ENCODE results near the gene KRTAP2-3. TPM values are rescaled to one million over a fixed set of nuclear protein-coding genes. Genes with fewer than 3 reads are reported as not detected.
"Not testable (repeated sequence)": the region's sequence is repeated elsewhere in the genome, so short reads cannot be mapped to it uniquely, and the experiment has no call there.

Gene KRTAP2-3
- total and polyA plus RNA-seq, 7 donors, result not detected

- no peak for DNase-seq
- H3K36me3 ChIP-seq (ENCODE audit: insufficient read depth in 1 of 2, low read depth in 1 of 2), result no peaks in the 10 kb centered on the region
- H3K4me3 ChIP-seq, result no peak within 1 kb of the TSS
- H3K4me1 ChIP-seq, result no peaks in the 10 kb centered on the region
- no peak for ATAC-seq
- H3K9me3 ChIP-seq, result no peaks in the 10 kb centered on the region
- 88 to 95% (median 92%) methylated on average over 5 to 6 of the region's 6 CpGs for WGBS, 3 donors
- intact Hi-C loops (cut with DNase I), result no loop called here
- H3K27me3 ChIP-seq (ENCODE audit: insufficient read depth in 3 of 3, low read length in 2 of 3), result peaks cover 0 to 1% (median 1%) of the 10 kb centered on the region in 3 donors
- H3K27ac ChIP-seq, result no peak within 1 kb of the TSS
- no peak for TF ChIP-seq CTCF (IDR thresholded peaks at IDR 0.05)
Measured at GRCh38 chr17:41065829-41066624, 6.1 kb upstream of the KRTAP2-3 start, which contains the start of gene KRTAP2-4. Gene KRTAP2-4 (minus strand): TSS chr17:41065879. CDS start chr17:41065845, 34 bp downstream.

- 62 to 78% (median 76%) methylated on average over 4 to 7 of the region's 16 CpGs for WGBS, 3 donors
- H3K36me3 ChIP-seq (ENCODE audit: insufficient read depth in 1 of 2, low read depth in 1 of 2); H3K9me3 ChIP-seq; H3K4me3 ChIP-seq; H3K27ac ChIP-seq; DNase-seq; intact Hi-C loops (cut with DNase I); H3K27me3 ChIP-seq (ENCODE audit: insufficient read depth in 3 of 3, low read length in 2 of 3); H3K4me1 ChIP-seq; ATAC-seq: not testable (repeated sequence)
Measured at GRCh38 chr17:41065016-41065689, 5.2 kb upstream of the KRTAP2-3 start.

GRCh38 chr17:41064301-41064700 is 4.4 kb upstream of the KRTAP2-3 start:
- intact Hi-C loops (cut with DNase I), result no loop called here
- DNase-seq, result no peak
- Histone ChIP-seq H3K36me3 (ENCODE audit: insufficient read depth in 1 of 2, low read depth in 1 of 2) (no peaks in the 10 kb centered on the region), H3K27me3 (ENCODE audit: insufficient read depth in 3 of 3, low read length in 2 of 3) (peaks cover 0 to 11% (median 1%) of the 10 kb centered on the region in 3 donors), H3K9me3 (no peaks in the 10 kb centered on the region), H3K4me1 (no peaks in the 10 kb centered on the region), H3K4me3 (no peak overlapping the region), H3K27ac (no peak overlapping the region)
- 44 to 62% (median 56%) methylated on average over 1 of the region's 1 CpG for WGBS, 3 donors
- no peak for ATAC-seq
- TF ChIP-seq CTCF (IDR thresholded peaks at IDR 0.05), result no peak

GRCh38 chr17:41063449-41063848 is 3.5 kb upstream of the KRTAP2-3 start:
- intact Hi-C loops (cut with DNase I), result no loop called here
- no peak for TF ChIP-seq CTCF (IDR thresholded peaks at IDR 0.05)
- no peak overlapping the region for H3K4me3 ChIP-seq
- H3K36me3 ChIP-seq (ENCODE audit: insufficient read depth in 1 of 2, low read depth in 1 of 2), result no peaks in the 10 kb centered on the region
- ATAC-seq, result no peak
- no peak overlapping the region for H3K27ac ChIP-seq
- WGBS, 3 donors, result 83 to 88% (median 87%) methylated on average over 4 of the region's 4 CpGs
- DNase-seq, result no peak
- H3K9me3 ChIP-seq, result no peaks in the 10 kb centered on the region
- H3K27me3 ChIP-seq (ENCODE audit: insufficient read depth in 3 of 3, low read length in 2 of 3), result peaks cover 0 to 18% (median 1%) of the 10 kb centered on the region in 3 donors
- no peaks in the 10 kb centered on the region for H3K4me1 ChIP-seq

GRCh38 chr17:41061964-41062363 is 2.0 kb upstream of the KRTAP2-3 start:
- no peak for TF ChIP-seq CTCF (IDR thresholded peaks at IDR 0.05)
- intact Hi-C loops (cut with DNase I), result no loop called here
- Histone ChIP-seq H3K27me3 (ENCODE audit: insufficient read depth in 3 of 3, low read length in 2 of 3) (peaks cover 0 to 31% (median 1%) of the 10 kb centered on the region in 3 donors), H3K9me3 (peaks cover 4% of the 10 kb centered on the region), H3K36me3 (ENCODE audit: insufficient read depth in 1 of 2, low read depth in 1 of 2) (no peaks in the 10 kb centered on the region), H3K27ac (no peak overlapping the region), H3K4me1 (no peaks in the 10 kb centered on the region), H3K4me3 (no peak overlapping the region)
- DNase-seq, result no peak
- ATAC-seq, result no peak
- WGBS, 3 donors, result 65 to 77% (median 67%) methylated on average over 1 of the region's 1 CpG

GRCh38 chr17:41059276-41060051 is 450 bp downstream of the KRTAP2-3 start:
- whole genome bisulfite sequencing, 3 donors, result 26 to 34% (median 29%) methylated on average over 10 of the region's 31 CpGs
- H3K27me3 ChIP-seq (ENCODE audit: insufficient read depth in 3 of 3, low read length in 2 of 3), result peaks cover 0 to 47% (median 0%) of the 10 kb centered on the region in 3 donors
- ATAC-seq, result not testable (repeated sequence)

More at GRCh38 chr17:41059276-41060051, 450 bp downstream of the KRTAP2-3 start:
- H3K4me1 ChIP-seq; H3K27ac ChIP-seq; intact Hi-C loops (cut with DNase I); H3K36me3 ChIP-seq (ENCODE audit: insufficient read depth in 1 of 2, low read depth in 1 of 2); DNase-seq; H3K4me3 ChIP-seq; H3K9me3 ChIP-seq: not testable (repeated sequence)

All from psoas muscle (tissue), 8 donors.